GM18517 (cell line): Measurements from ENCODE around the gene BPIFB4.

Experiments
- ATAC-seq: cut with Tn5 transposase; IDR thresholded peaks from one replicate; pipeline ENCODE4 v1.9.1; 2021; ENCODE audit warnings: mild to moderate bottlenecking, moderate library complexity; ENCODE audit not compliant: unreplicated experiment

BPIFB4 gene

GRCh38 chr20:33061658-33062028 is 17.8 kb upstream of the BPIFB4 start:
- ATAC-seq, result no peak

GRCh38 chr20:33062105-33062824 is 17.2 kb upstream of the BPIFB4 start:
- ATAC-seq, result no peak

- no peak for ATAC-seq
These were observed 16.7 kb upstream of the BPIFB4 start for GRCh38 chr20:33062825-33063149.

GRCh38 chr20:33063271-33063670 is 16.2 kb upstream of the BPIFB4 start:
- ATAC-seq, result no peak

GRCh38 chr20:33064572-33065287 is 14.7 kb upstream of the BPIFB4 start:
- ATAC-seq, result no peak

- no peak for ATAC-seq
These were observed 13.7 kb upstream of the BPIFB4 start for GRCh38 chr20:33065785-33066184.

- ATAC-seq, result no peak
These were observed 11.6 kb upstream of the BPIFB4 start for GRCh38 chr20:33067806-33068205.

GRCh38 chr20:33068251-33068939 is 11.0 kb upstream of the BPIFB4 start:
- ATAC-seq, result no peak

GRCh38 chr20:33069673-33070072 is 9.8 kb upstream of the BPIFB4 start:
- ATAC-seq, result no peak

GRCh38 chr20:33070111-33071053 is 9.1 kb upstream of the BPIFB4 start:
- ATAC-seq, result no peak

GRCh38 chr20:33071198-33071597 is 8.2 kb upstream of the BPIFB4 start:
- ATAC-seq, result no peak

GRCh38 chr20:33072362-33072761 is 7.1 kb upstream of the BPIFB4 start:
- no peak for ATAC-seq

- no peak for ATAC-seq
These were observed 6.6 kb upstream of the BPIFB4 start for GRCh38 chr20:33072813-33073212.

- ATAC-seq, result no peak
These were observed 4.8 kb upstream of the BPIFB4 start for GRCh38 chr20:33074675-33075074.

- ATAC-seq, result no peak
These were observed 4.2 kb upstream of the BPIFB4 start for GRCh38 chr20:33075281-33075680.

GRCh38 chr20:33076662-33077372 is 2.6 kb upstream of the BPIFB4 start:
- ATAC-seq, result no peak

GRCh38 chr20:33081411-33082154 is 2.1 kb downstream of the BPIFB4 start:
- ATAC-seq, result no peak

GRCh38 chr20:33082546-33082945 is 3.1 kb downstream of the BPIFB4 start:
- ATAC-seq, result no peak

GRCh38 chr20:33083544-33084340 is 4.3 kb downstream of the BPIFB4 start:
- ATAC-seq, result no peak
